ENCODE results near the gene STUM.

The STUM gene

DNA sequence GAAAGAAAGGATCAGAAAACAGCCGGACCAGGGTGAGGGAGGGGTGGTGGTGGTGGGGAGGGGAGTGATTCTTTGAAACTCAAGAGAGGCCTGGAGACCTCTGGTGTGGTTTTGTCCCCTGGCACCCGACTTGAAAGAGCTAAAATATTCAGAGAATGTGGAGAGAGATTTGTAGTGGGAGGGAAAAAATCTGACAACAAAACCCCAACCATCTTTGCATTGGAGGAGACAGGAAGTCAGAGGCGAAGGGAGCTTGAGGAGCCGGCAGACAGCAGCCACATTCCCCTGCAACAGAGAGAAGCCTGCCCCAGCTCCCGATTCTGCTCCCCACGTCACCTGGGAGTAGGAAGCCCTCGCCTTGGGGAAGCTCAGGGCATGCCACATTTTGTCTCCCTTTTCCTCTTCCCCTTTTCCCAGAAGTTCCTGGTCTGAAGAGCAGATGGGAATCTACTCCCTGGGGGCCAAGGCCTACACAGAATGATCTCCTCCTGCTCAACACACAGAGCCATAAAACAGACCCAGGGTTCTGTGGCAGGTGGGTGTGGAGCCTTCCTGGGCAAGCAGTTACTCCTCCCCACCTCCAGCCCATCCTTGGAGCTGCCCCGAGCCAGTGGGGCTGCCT is 105.6 kb downstream of the STUM start:
- DNase-seq (ENCODE audit: low spot score) = no peak

- DNase-seq (ENCODE audit: low spot score) = no peak
Observed at GRCh38 chr1:226654668-226655055, 106.1 kb downstream of the STUM start.

- no peak for DNase-seq (ENCODE audit: low spot score)
Observed at GRCh38 chr1:226655251-226656163, 106.9 kb downstream of the STUM start.

DNA sequence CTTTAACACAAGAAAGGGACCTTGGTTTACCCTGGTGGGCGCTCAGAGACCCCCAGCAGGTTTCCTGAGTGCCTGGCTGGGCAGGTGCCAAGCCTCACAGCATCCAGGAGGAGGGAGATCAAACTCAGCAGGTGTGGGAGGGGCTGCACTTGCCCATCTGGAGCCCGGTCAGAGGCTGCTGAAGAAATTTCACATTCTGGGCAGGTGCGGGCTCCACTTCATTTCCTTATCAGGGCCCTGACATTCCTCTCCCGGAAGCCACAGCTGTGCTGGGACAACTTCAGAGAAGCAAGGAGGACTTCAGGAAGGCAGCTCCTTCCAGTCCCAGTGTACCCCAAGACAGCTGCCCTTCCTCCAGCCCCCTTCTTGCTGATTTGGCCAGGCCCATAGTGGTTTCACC is 107.6 kb downstream of the STUM start:
- DNase-seq (ENCODE audit: low spot score) = no peak

- no peak for DNase-seq (ENCODE audit: low spot score)
Observed at GRCh38 chr1:226656601-226657277, 108.2 kb downstream of the STUM start.

DNA sequence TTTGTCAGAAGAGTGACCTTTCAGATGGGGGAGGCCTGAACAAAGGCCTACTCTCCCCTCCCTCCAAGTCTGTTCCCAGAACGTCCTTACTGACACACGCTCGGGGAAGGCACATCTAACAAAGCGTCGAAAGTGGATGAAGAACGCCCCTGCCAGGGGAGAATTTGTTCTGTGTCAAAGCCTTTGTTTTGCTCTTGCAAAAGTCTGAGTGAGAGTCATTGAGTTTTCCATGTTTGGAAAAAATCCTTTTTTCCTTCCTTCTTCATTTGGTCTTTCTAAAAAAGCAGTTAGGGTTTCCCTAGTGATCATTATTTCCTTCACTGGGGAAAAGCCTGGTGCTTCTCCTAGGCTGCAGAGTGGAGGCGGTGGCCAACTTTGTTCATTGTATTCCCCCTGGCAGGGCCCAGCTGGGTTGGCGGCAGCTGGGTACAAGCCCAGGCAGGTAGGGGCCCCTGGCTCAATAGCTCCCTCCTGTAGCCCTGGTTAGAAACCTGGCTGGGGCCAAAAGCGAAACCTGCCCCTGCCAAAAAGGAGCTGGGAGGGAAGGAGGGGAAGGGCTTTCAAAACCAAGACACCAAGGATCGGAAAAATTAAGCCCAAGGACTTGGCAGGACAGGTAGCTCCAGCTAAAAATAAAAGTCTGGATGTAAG is 109.5 kb downstream of the STUM start:
- no peak for DNase-seq (ENCODE audit: low spot score)

DNA sequence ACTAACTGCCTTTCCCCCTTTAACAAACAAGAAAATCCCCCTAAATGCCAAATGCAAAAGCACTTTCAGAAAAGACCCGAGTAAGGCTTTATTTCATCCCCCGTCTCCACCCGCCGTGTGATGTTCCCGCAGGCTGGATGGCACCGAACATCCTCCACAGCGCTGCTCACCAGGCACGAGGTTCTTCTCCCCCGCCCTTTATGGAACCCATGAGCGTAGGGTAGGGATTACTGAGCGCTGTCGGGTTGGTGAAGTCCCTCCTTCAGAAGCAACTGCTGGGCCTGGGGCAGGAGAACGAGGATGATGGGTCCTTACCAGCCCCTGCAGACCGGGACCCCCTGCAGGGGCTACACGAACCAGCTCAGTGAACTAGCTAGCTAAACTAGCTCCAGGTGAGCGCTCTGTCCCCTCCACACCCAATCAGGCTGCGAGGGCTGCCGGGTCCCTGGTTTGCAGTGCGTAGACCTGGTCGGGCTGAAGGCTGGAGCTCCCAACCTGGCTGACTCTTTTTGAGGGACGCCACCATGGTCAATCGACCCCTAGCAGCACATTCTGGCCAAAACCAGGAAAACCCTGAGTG is 110.1 kb downstream of the STUM start:
- no peak for DNase-seq (ENCODE audit: low spot score)

Measured in HuH-7 (cell line).